ENCODE measurements around the gene PDE11A.

DNA sequence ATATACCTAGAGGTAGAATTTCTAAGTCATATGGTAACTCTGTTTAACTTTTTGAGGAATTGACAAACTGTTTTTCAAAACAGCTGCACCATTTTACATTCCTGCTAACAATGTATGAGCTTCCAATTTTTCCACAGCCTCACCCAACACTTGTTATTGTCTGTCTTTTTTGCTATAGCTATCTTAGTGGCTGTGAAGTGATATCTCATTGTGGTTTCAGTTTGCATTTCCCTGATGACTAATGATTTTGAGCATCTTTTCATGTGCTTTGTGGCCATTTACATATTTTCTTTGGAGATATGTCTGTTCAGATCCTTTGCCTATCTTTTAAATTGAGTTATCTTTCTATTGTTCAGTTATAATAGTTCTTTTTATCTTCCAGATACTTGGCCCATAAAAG, 406.2 kb downstream of the PDE11A start:
- TF ChIP-seq, protein P1, sequence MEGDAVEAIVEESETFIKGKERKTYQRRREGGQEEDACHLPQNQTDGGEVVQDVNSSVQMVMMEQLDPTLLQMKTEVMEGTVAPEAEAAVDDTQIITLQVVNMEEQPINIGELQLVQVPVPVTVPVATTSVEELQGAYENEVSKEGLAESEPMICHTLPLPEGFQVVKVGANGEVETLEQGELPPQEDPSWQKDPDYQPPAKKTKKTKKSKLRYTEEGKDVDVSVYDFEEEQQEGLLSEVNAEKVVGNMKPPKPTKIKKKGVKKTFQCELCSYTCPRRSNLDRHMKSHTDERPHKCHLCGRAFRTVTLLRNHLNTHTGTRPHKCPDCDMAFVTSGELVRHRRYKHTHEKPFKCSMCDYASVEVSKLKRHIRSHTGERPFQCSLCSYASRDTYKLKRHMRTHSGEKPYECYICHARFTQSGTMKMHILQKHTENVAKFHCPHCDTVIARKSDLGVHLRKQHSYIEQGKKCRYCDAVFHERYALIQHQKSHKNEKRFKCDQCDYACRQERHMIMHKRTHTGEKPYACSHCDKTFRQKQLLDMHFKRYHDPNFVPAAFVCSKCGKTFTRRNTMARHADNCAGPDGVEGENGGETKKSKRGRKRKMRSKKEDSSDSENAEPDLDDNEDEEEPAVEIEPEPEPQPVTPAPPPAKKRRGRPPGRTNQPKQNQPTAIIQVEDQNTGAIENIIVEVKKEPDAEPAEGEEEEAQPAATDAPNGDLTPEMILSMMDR (IDR thresholded peaks at IDR 0.05), result no peak
- no peak for TF ChIP-seq POLR2A (IDR thresholded peaks at IDR 0.05)
